HepG2 (cell line): Measurements from ENCODE around the gene TMEM267. TPM values are rescaled to one million over a fixed set of nuclear protein-coding genes. Genes with fewer than 3 reads are reported as not detected.
A peak's percentile ranks its signal among the peaks of the same experiment; 100 is the strongest.

Experiments used
- HDAC1 ChIP-seq: sonication (generic); formaldehyde crosslinking; IDR thresholded peaks from 2 replicates; pipeline ENCODE4 v1.5.1; 2020; ENCODE audit warnings: mild to moderate bottlenecking, missing genetic modification reagents
- IRF2 ChIP-seq: IDR thresholded peaks from 2 replicates; pipeline ENCODE4 v1.6.1; 2018; ENCODE audit warnings: missing genetic modification reagents, missing compliant biosample characterization
- MIER3 ChIP-seq: IDR thresholded peaks from 2 replicates; pipeline ENCODE4 v1.6.1; 2016; ENCODE audit warnings: missing compliant biosample characterization, borderline replicate concordance
- MLLT10 ChIP-seq: sonication (generic); formaldehyde crosslinking; IDR thresholded peaks from 2 replicates; pipeline ENCODE4 v1.4.0; 2020; ENCODE audit warnings: missing genetic modification reagents
- NFKB2 ChIP-seq: sonication (generic); formaldehyde crosslinking; IDR thresholded peaks from 2 replicates; pipeline ENCODE4 v1.4.0; 2020; ENCODE audit warnings: missing genetic modification reagents, borderline replicate concordance
- PHB2 ChIP-seq: fragments of 450-650 bp; IDR thresholded peaks from 2 replicates; pipeline ENCODE4 v1.6.1; 2018; ENCODE audit not compliant: partially characterized antibody
- SAP130 ChIP-seq: IDR thresholded peaks from 2 replicates; pipeline ENCODE4 v1.6.1; 2016; ENCODE audit warnings: low read depth
- SOX13 ChIP-seq, 3 experiments: fragments of 450-650 bp in 1 of 3; sonication (generic) in 1 of 3; formaldehyde crosslinking in 1 of 3; IDR thresholded peaks in 2 of 3; conservative IDR thresholded peaks in 1 of 3; 2 replicates each; pipeline versions ENCODE4 v1.5.0 to v1.6.1; 2016 to 2020; ENCODE audit warnings: antibody characterized with exemption in 1 of 3, mild to moderate bottlenecking in 1 of 3, missing compliant biosample characterization in 1 of 3, missing genetic modification reagents in 1 of 3, moderate library complexity in 1 of 3
- SP1 ChIP-seq, 2 experiments: fragments of 450-650 bp in 1 of 2; sonication (generic) in 1 of 2; formaldehyde crosslinking in 1 of 2; IDR thresholded peaks; 2 replicates each; pipeline versions ENCODE4 v1.4.0 to v1.6.1; 2016 to 2020; ENCODE audit warnings: missing genetic modification reagents in 1 of 2
- STAG1 ChIP-seq: sonication (generic); formaldehyde crosslinking; IDR thresholded peaks from 2 replicates; pipeline ENCODE4 v1.4.0; 2020; ENCODE audit warnings: missing genetic modification reagents
- TEAD3 ChIP-seq: optimal IDR thresholded peaks from 2 replicates; pipeline ENCODE3; 2016; ENCODE audit warnings: borderline replicate concordance
- ZBTB8A ChIP-seq: sonication (generic); formaldehyde crosslinking; IDR thresholded peaks from 2 replicates; pipeline ENCODE4 v1.4.0; 2020; ENCODE audit warnings: mild to moderate bottlenecking, low read depth, missing genetic modification reagents, borderline replicate concordance
- ZNF614 ChIP-seq: IDR thresholded peaks from 2 replicates; pipeline ENCODE4 v1.6.1; 2018; ENCODE audit warnings: missing biosample characterization, missing genetic modification reagents, inconsistent platforms, borderline replicate concordance
- ZNF746 ChIP-seq: sonication (generic); formaldehyde crosslinking; IDR thresholded peaks from 2 replicates; pipeline ENCODE4 v1.8.0; 2022; ENCODE audit warnings: mild to moderate bottlenecking, missing genetic modification reagents
- ZNF766 ChIP-seq: sonication (generic); formaldehyde crosslinking; IDR thresholded peaks from 2 replicates; pipeline ENCODE4 v1.5.0; 2020; ENCODE audit warnings: missing genetic modification reagents, borderline replicate concordance
- ZSCAN9 ChIP-seq: IDR thresholded peaks from 2 replicates; pipeline ENCODE4 v1.6.1; 2016; ENCODE audit warnings: borderline replicate concordance
- polyA plus RNA-seq, 8 experiments: library from polyadenylated mRNA; depleted of rRNA in 3 of 8; stranded (reverse) in 7 of 8; unstranded in 1 of 8; fragments of >200 nt; fragmentation: Illumina TruSeq in 4 of 8; extraction: Trizol in 4 of 8; gene quantifications; 2 replicates each; pipeline versions ENCODE4 v1.2.1 to v1.2.3, GENCODE V29; 2011 to 2016; ENCODE audit warnings: low read depth in 4 of 8, missing spikeins in 1 of 8, mixed read lengths in 1 of 8; ENCODE audit not compliant: insufficient read depth in 1 of 8
- total RNA-seq, 5 experiments: library from RNA; depleted of rRNA; stranded (reverse); fragments of >200 nt; fragmentation: Illumina TruSeq; extraction: Trizol; gene quantifications; 2 replicates each; pipeline ENCODE4 v1.2.3, GENCODE V29; 2016; ENCODE audit warnings: low read depth in 1 of 5
- TF ChIP-seq, protein P1 (sequence below): sonication (generic); formaldehyde crosslinking; IDR thresholded peaks from 2 replicates; pipeline ENCODE4 v1.4.0; 2020; ENCODE audit warnings: low read depth, mild to moderate bottlenecking, missing genetic modification reagents
- TF ChIP-seq, protein P2 (sequence below): sonication (generic); formaldehyde crosslinking; conservative IDR thresholded peaks from 2 replicates; pipeline ENCODE4 v1.8.0; 2022; ENCODE audit warnings: missing genetic modification reagents
- TF ChIP-seq, protein P3 (sequence below), 2 experiments: sonication (generic) in 1 of 2; formaldehyde crosslinking in 1 of 2; IDR thresholded peaks; 2 replicates each; pipeline versions ENCODE4 v1.4.0 to v1.6.1; 2018 to 2020; ENCODE audit warnings: missing genetic modification reagents in 2 of 2, borderline replicate concordance in 1 of 2, low read depth in 1 of 2, mild to moderate bottlenecking in 1 of 2, missing biosample characterization in 1 of 2
- TF ChIP-seq, protein P4 (sequence below): sonication (generic); formaldehyde crosslinking; IDR thresholded peaks from 2 replicates; pipeline ENCODE4 v1.5.0; 2020; ENCODE audit warnings: mild to moderate bottlenecking, missing genetic modification reagents, borderline replicate concordance

The TMEM267 gene
- total and polyA plus RNA-seq, 2 of the 13 experiments (the other 11 are each of a cell fraction or from before 2014, with no cell fraction given): 8.9 to 12.6 TPM

DNA sequence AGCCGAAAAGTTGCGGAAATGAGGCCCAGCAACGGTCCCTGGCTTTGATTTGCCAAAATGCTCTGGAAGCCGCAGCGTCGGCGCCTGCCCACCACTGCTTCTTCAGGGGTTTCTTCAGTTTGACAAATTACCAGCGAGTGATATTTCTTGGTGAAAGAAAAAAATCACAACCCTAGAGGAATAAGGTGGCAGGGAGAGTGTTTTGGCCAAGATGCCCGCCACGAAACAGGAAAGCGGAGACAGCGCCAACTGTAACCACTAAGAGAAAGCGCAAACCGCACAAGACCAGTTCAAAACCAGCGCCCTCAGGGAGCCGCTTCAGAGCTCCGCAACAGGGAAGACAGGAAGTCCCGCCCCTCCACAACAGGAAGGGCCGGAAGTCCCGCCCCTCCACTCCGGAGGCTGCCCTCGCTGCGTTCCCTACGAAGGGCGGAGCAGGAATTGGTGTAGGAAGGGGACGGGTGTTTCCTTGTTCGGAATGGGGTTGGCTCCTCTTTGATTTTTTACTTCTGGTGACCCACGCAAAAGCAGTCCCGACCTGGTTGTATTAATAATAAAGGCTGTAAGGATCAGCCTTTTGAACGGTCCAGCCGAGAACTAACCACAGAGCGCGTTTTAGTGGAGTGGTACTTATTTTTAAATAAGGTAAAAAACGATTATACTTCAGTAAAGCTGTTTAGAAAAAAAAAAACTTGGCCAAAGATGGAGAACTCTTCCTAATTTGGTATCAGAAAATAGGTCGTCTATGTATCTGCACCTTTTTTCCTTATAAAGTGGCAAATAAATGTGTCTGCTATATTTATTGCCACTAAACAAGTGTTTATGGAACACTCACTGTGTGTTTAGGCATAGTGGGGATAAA is 31.4 kb upstream of the TMEM267 start, which contains the start of gene C5orf34 (continued):
- TF ChIP-seq, protein P1, sequence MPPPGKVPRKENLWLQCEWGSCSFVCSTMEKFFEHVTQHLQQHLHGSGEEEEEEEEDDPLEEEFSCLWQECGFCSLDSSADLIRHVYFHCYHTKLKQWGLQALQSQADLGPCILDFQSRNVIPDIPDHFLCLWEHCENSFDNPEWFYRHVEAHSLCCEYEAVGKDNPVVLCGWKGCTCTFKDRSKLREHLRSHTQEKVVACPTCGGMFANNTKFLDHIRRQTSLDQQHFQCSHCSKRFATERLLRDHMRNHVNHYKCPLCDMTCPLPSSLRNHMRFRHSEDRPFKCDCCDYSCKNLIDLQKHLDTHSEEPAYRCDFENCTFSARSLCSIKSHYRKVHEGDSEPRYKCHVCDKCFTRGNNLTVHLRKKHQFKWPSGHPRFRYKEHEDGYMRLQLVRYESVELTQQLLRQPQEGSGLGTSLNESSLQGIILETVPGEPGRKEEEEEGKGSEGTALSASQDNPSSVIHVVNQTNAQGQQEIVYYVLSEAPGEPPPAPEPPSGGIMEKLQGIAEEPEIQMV (CRISPR knock-in tag): peak; percentile 78; the same call in 1 of the 2 replicates
- no peak; the same call in 1 of the 2 replicates for TF ChIP-seq STAG1
- TF ChIP-seq ZBTB8A (CRISPR knock-in tag): peak; percentile 54; the same call in 1 of the 2 replicates
- 0 out of 2 replicates have a peak, but pooled peaks have one; percentile 41 for TF ChIP-seq ZNF766
- peak; percentile 59; the same call in 1 of the 2 replicates for TF ChIP-seq IRF2 (CRISPR knock-in tag)
- no peak for TF ChIP-seq PHB2
- peak; percentile 99 for TF ChIP-seq SAP130
- TF ChIP-seq, protein P2, sequence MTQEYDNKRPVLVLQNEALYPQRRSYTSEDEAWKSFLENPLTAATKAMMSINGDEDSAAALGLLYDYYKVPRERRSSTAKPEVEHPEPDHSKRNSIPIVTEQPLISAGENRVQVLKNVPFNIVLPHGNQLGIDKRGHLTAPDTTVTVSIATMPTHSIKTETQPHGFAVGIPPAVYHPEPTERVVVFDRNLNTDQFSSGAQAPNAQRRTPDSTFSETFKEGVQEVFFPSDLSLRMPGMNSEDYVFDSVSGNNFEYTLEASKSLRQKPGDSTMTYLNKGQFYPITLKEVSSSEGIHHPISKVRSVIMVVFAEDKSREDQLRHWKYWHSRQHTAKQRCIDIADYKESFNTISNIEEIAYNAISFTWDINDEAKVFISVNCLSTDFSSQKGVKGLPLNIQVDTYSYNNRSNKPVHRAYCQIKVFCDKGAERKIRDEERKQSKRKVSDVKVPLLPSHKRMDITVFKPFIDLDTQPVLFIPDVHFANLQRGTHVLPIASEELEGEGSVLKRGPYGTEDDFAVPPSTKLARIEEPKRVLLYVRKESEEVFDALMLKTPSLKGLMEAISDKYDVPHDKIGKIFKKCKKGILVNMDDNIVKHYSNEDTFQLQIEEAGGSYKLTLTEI (CRISPR knock-in tag): no peak
- TF ChIP-seq NFKB2 (CRISPR knock-in tag): peak; percentile 70; the same call in 1 of the 2 replicates
- peak; percentile 38; the same call in 1 of the 2 replicates for TF ChIP-seq MIER3 (CRISPR knock-in tag)
- no peak for TF ChIP-seq ZNF614 (CRISPR knock-in tag)
- TF ChIP-seq, protein P3, sequence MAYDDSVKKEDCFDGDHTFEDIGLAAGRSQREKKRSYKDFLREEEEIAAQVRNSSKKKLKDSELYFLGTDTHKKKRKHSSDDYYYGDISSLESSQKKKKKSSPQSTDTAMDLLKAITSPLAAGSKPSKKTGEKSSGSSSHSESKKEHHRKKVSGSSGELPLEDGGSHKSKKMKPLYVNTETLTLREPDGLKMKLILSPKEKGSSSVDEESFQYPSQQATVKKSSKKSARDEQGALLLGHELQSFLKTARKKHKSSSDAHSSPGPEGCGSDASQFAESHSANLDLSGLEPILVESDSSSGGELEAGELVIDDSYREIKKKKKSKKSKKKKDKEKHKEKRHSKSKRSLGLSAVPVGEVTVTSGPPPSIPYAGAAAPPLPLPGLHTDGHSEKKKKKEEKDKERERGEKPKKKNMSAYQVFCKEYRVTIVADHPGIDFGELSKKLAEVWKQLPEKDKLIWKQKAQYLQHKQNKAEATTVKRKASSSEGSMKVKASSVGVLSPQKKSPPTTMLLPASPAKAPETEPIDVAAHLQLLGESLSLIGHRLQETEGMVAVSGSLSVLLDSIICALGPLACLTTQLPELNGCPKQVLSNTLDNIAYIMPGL (CRISPR knock-in tag; IDR thresholded peaks at IDR 0.05; ENCODE audit: borderline replicate concordance in 1 of 2, low read depth in 1 of 2): peak in 1 of 2 experiments; percentile 78; a peak in 3 of 4 replicates
- TF ChIP-seq SOX13 (IDR thresholded peaks at IDR 0.05): no peak
- TF ChIP-seq SOX13 (CRISPR knock-in tag; conservative IDR thresholded peaks at IDR 0.05 in 1 of 2, IDR thresholded peaks at IDR 0.05 in 1 of 2): peak in 1 of 2 experiments; percentile 17; a peak in 1 of 4 replicates
- peak; percentile 87 for TF ChIP-seq HDAC1 (CRISPR knock-in tag)
- TF ChIP-seq, protein P4, sequence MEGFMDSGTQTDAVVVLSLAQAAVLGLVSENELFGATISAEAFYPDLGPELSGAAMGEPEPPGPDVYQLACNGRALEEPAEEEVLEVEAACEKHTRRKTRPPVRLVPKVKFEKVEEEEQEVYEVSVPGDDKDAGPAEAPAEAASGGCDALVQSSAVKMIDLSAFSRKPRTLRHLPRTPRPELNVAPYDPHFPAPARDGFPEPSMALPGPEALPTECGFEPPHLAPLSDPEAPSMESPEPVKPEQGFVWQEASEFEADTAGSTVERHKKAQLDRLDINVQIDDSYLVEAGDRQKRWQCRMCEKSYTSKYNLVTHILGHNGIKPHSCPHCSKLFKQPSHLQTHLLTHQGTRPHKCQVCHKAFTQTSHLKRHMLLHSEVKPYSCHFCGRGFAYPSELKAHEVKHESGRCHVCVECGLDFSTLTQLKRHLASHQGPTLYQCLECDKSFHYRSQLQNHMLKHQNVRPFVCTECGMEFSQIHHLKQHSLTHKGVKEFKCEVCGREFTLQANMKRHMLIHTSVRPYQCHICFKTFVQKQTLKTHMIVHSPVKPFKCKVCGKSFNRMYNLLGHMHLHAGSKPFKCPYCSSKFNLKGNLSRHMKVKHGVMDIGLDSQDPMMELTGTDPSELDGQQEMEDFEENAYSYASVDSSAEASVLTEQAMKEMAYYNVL (CRISPR knock-in tag): peak; percentile 48; the same call in 1 of the 2 replicates
- TF ChIP-seq TEAD3: peak; percentile 15
- peak; percentile 24; the same call in 1 of the 2 replicates for TF ChIP-seq ZNF746 (CRISPR knock-in tag)
- 0 out of 2 replicates have a peak, but pooled peaks have one; percentile 34 for TF ChIP-seq ZSCAN9 (CRISPR knock-in tag)
- TF ChIP-seq SP1 (IDR thresholded peaks at IDR 0.05): no peak
- 0 out of 2 replicates have a peak, but pooled peaks have one; percentile 32 for TF ChIP-seq SP1 (CRISPR knock-in tag; IDR thresholded peaks at IDR 0.05)
- TF ChIP-seq MLLT10: no peak
